H1 (cell line): ENCODE results near the gene MTCL3.

Source experiments
- CTCF ChIA-PET: fragments of 300-600 bp; sonication (Branson Sonifier 250); formaldehyde crosslinking; loops from one replicate; lab custom pipeline; 2021; ENCODE audit not compliant: partially characterized antibody; lab: Charles Lee
- POLR2A ChIA-PET: fragments of 300-600 bp; sonication (Branson Sonifier 250); formaldehyde crosslinking; loops from one replicate; lab custom pipeline; 2021; ENCODE audit warnings: inconsistent platforms; ENCODE audit not compliant: partially characterized antibody; lab: Charles Lee
- DNase-seq, 2 experiments: peaks; one replicate each; pipeline versions ENCODE4 v3.0.0 to v3.0.0-alpha.2; 2010 to 2022; ENCODE audit warnings: low spot score in 2 of 2, low read depth in 1 of 2, mixed read lengths in 1 of 2
- FAIRE-seq: peaks from 2 replicates; lab custom pipeline; 2011; peaks lifted over from hg19 to GRCh38; lab: Jason Lieb, UNC
- H2AFZ ChIP-seq: 2 replicates; pipeline ENCODE4 v1.8.1; 2012; ENCODE audit warnings: low read length, inconsistent platforms
- H2AK5ac ChIP-seq: 2 replicates; pipeline ENCODE4 v1.6.1; 2013; ENCODE audit warnings: low read depth, low read length
- H2BK120ac ChIP-seq: replicated peaks from 2 replicates; pipeline ENCODE3; 2013; ENCODE audit warnings: low read depth, low read length, inconsistent platforms
- H2BK12ac ChIP-seq: 2 replicates; pipeline ENCODE4 v1.6.1; 2013; ENCODE audit warnings: low read depth, low read length
- H2BK15ac ChIP-seq: 2 replicates; pipeline ENCODE4 v1.6.1; 2013; ENCODE audit warnings: low read length
- H2BK20ac ChIP-seq: 2 replicates; pipeline ENCODE4 v1.6.1; 2013; ENCODE audit warnings: low read length
- H2BK5ac ChIP-seq: 2 replicates; pipeline ENCODE4 v1.6.1; 2013; ENCODE audit warnings: low read depth, low read length
- H3K14ac ChIP-seq: 2 replicates; pipeline ENCODE4 v1.6.1; 2013; ENCODE audit warnings: inconsistent platforms; ENCODE audit not compliant: insufficient read length
- H3K18ac ChIP-seq: 2 replicates; pipeline ENCODE4 v1.6.1; 2013; ENCODE audit warnings: low read length; ENCODE audit errors: extremely low read depth
- H3K23ac ChIP-seq: 2 replicates; pipeline ENCODE4 v1.6.1; 2013; ENCODE audit warnings: inconsistent platforms; ENCODE audit not compliant: insufficient read length
- H3K23me2 ChIP-seq: 2 replicates; pipeline ENCODE4 v1.6.1; 2013; ENCODE audit warnings: low read depth, low read length
- H3K27ac ChIP-seq: 2 replicates; pipeline ENCODE4 v1.6.1; 2011; ENCODE audit warnings: low read depth, low read length, inconsistent platforms
- H3K27me3 ChIP-seq, 4 experiments: replicated peaks in 1 of 4; 1 replicate in 1 of 4; 2 replicates in 3 of 4; pipeline versions ENCODE4 v1.6.1 to v1.8.1; 2011 to 2013; ENCODE audit warnings: low read length in 3 of 4, mild to moderate bottlenecking in 3 of 4, inconsistent platforms in 2 of 4, mixed read lengths in 2 of 4, moderate library complexity in 1 of 4; ENCODE audit not compliant: control insufficient read depth in 3 of 4, insufficient read depth in 3 of 4; ENCODE audit errors: extremely low read depth in 1 of 4
- H3K36me3 ChIP-seq, 4 experiments: 2 replicates each; pipeline versions ENCODE4 v1.6.1 to v1.8.1; 2011 to 2013; ENCODE audit warnings: mild to moderate bottlenecking in 4 of 4, low read length in 3 of 4, moderate library complexity in 2 of 4, control low read depth in 1 of 4, inconsistent platforms in 1 of 4; ENCODE audit not compliant: insufficient read depth in 4 of 4, control insufficient read depth in 2 of 4
- H3K4ac ChIP-seq: replicated peaks from 2 replicates; pipeline ENCODE3; 2013; ENCODE audit warnings: low read length, low read depth, mixed read lengths, inconsistent platforms; ENCODE audit not compliant: insufficient read length
- H3K4me1 ChIP-seq, 4 experiments: replicated peaks in 1 of 4; 1 replicate in 1 of 4; 2 replicates in 3 of 4; pipeline versions ENCODE4 v1.6.1 to v1.8.1; 2011 to 2013; ENCODE audit warnings: low read length in 3 of 4, inconsistent platforms in 2 of 4, mixed read lengths in 1 of 4; ENCODE audit not compliant: insufficient read depth in 4 of 4, control insufficient read depth in 3 of 4
- H3K4me2 ChIP-seq, 2 experiments: 2 replicates each; pipeline versions ENCODE4 v1.6.1 to v1.8.1; 2011 to 2013; ENCODE audit warnings: low read depth in 2 of 2, low read length in 2 of 2, control low read depth in 1 of 2, inconsistent platforms in 1 of 2, mild to moderate bottlenecking in 1 of 2; ENCODE audit not compliant: insufficient read depth in 1 of 2
- H3K4me3 ChIP-seq, 4 experiments: fragments of 200-600, 300-600 bp in 1 of 4; sonication (generic), shearing (Covaris generic), sonication (Bioruptor Twin) in 1 of 4; 2 replicates each; pipeline versions ENCODE4 v1.5.1 to v1.8.1; 2011 to 2016; ENCODE audit warnings: low read length in 4 of 4, low read depth in 3 of 4, control low read depth in 2 of 4, inconsistent platforms in 2 of 4, mild to moderate bottlenecking in 2 of 4, mixed read lengths in 1 of 4, moderate library complexity in 1 of 4; ENCODE audit not compliant: insufficient read depth in 2 of 4; ENCODE audit errors: extremely low read depth in 1 of 4
- H3K56ac ChIP-seq: replicated peaks from 2 replicates; pipeline ENCODE3; 2013; ENCODE audit warnings: low read depth, mild to moderate bottlenecking, mixed read lengths, low read length, inconsistent platforms; ENCODE audit not compliant: insufficient read length
- H3K79me1 ChIP-seq: 2 replicates; pipeline ENCODE4 v1.6.1; 2013; ENCODE audit warnings: low read depth, low read length, control low read depth
- H3K79me2 ChIP-seq, 2 experiments: 2 replicates each; pipeline versions ENCODE4 v1.6.1 to v1.8.1; 2012 to 2013; ENCODE audit warnings: low read length in 2 of 2, mild to moderate bottlenecking in 2 of 2, inconsistent platforms in 1 of 2; ENCODE audit not compliant: insufficient read depth in 2 of 2, control insufficient read depth in 1 of 2
- H3K9ac ChIP-seq, 4 experiments: replicated peaks in 1 of 4; 1 replicate in 1 of 4; 2 replicates in 3 of 4; pipeline versions ENCODE4 v1.6.1 to v1.8.1; 2011 to 2013; ENCODE audit warnings: low read depth in 3 of 4, low read length in 3 of 4, control low read depth in 2 of 4, mild to moderate bottlenecking in 2 of 4, moderate library complexity in 2 of 4, inconsistent platforms in 1 of 4; ENCODE audit errors: extremely low read depth in 1 of 4
- H3K9me3 ChIP-seq, 2 experiments: 2 replicates each; pipeline versions ENCODE4 v1.6.1 to v1.8.1; 2012 to 2013; ENCODE audit warnings: mild to moderate bottlenecking in 2 of 2, moderate library complexity in 2 of 2, control low read depth in 1 of 2, inconsistent platforms in 1 of 2, low read depth in 1 of 2, low read length in 1 of 2, mixed read lengths in 1 of 2; ENCODE audit not compliant: insufficient read depth in 2 of 2
- H4K20me1 ChIP-seq, 2 experiments: replicated peaks in 1 of 2; 2 replicates each; pipeline versions ENCODE3 to v1.8.1; 2011 to 2013; ENCODE audit warnings: inconsistent platforms in 2 of 2, low read length in 2 of 2, mild to moderate bottlenecking in 1 of 2; ENCODE audit not compliant: insufficient read depth in 2 of 2, control insufficient read depth in 1 of 2
- H4K5ac ChIP-seq: 2 replicates; pipeline ENCODE4 v1.6.1; 2013; ENCODE audit warnings: low read length, low read depth, mixed read lengths, inconsistent platforms; ENCODE audit not compliant: insufficient read length
- H4K8ac ChIP-seq: 2 replicates; pipeline ENCODE4 v1.8.0; 2013; ENCODE audit warnings: mild to moderate bottlenecking, moderate library complexity, low read length, inconsistent platforms; ENCODE audit not compliant: insufficient read depth; ENCODE audit errors: extremely low read depth
- H4K91ac ChIP-seq: replicated peaks from 2 replicates; pipeline ENCODE3; 2013; ENCODE audit warnings: low read length, mixed read lengths, inconsistent platforms; ENCODE audit not compliant: insufficient read length
- BRCA1 ChIP-seq: IDR thresholded peaks from 2 replicates; pipeline ENCODE4 v1.6.1; 2012; ENCODE audit warnings: low read depth, low read length, improper control_type of control experiment
- CBX5 ChIP-seq: fragments of 300-800, 300-1000 bp; sonication (generic); IDR thresholded peaks from 2 replicates; pipeline ENCODE4 v1.7.1; 2016; ENCODE audit warnings: antibody characterized with exemption, low read length, low read depth
- SAP30 ChIP-seq: fragments of 300-600 bp; sonication (generic); IDR thresholded peaks from 2 replicates; pipeline ENCODE4 v1.7.1; 2012; ENCODE audit warnings: low read length, moderate library complexity, mild to moderate bottlenecking, inconsistent platforms; ENCODE audit not compliant: insufficient read depth, insufficient replicate concordance
- SIX5 ChIP-seq: IDR thresholded peaks from 2 replicates; pipeline ENCODE4 v1.6.1; 2011; ENCODE audit warnings: mild to moderate bottlenecking, low read depth, low read length
- TAF7 ChIP-seq: optimal IDR thresholded peaks from 2 replicates; pipeline ENCODE3; 2011; ENCODE audit warnings: low read depth, mild to moderate bottlenecking, inconsistent platforms, low read length, moderate library complexity, borderline replicate concordance
- WGBS, 2 experiments: shearing (Covaris generic) in 1 of 2; methylation state at CpG; one replicate each; pipeline versions ENCODE4 v1.1.6 to v1.1.7; 2013 to 2015; ENCODE audit warnings: low lambda C conversion rate in 2 of 2, mixed read lengths in 2 of 2, inconsistent platforms in 1 of 2, low coverage in 1 of 2, missing lambda C conversion rate in 1 of 2; ENCODE audit not compliant: insufficient replicate concordance in 2 of 2, insufficient coverage in 1 of 2, insufficient read length in 1 of 2; ENCODE audit errors: extremely low coverage in 1 of 2, missing lambda C conversion rate in 1 of 2; 5-methylcytosine and 5-hydroxymethylcytosine counted together

The MTCL3 gene

DNA sequence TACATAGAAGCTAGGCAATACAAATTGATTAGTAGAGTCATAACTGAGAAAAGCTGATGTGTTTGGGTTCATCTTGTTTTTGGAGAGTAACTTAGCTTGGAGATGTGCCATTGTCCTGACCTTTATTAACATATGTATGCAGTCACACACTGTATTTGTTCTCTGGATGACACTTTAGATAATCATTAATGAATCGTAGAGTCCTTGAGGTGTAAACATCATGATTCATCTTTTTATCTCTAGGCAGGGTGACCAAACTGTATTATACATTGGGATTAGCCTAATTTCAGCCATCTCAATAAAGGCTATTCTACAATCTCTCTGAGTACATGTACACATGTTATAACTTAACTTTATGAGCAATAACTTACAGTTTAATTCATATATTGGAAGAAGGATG is 3.6 kb upstream of the MTCL3 start:
- no peak overlapping the region for H2BK120ac ChIP-seq
- DNase-seq = no peak
- no peaks in the 10 kb centered on the region for H4K20me1 ChIP-seq
- no peak for TF ChIP-seq TAF7
- no peak for TF ChIP-seq SIX5
- no peak for TF ChIP-seq CBX5
- no peak for TF ChIP-seq SAP30
- TF ChIP-seq BRCA1 = no peak
- no peaks in the 10 kb centered on the region for H3K9me3 ChIP-seq
- H3K27ac ChIP-seq = no peak overlapping the region
- H3K27me3 ChIP-seq = no peaks in the 10 kb centered on the region
- no peaks in the 10 kb centered on the region for H3K36me3 ChIP-seq
- no peak overlapping the region for H3K4ac ChIP-seq
- FAIRE-seq = no peak
- ChIA-PET CTCF (interaction anchor here (2.1 kb wide), 1 partner anchor 16 kb away, joined by 7 read pairs; no protein-coding TSS in a partner anchor), POLR2A (no interaction called here)
- no peaks in the 10 kb centered on the region for H3K79me1 ChIP-seq
- H3K23ac ChIP-seq = no peak overlapping the region
- H3K56ac ChIP-seq = no peak overlapping the region
- H2AFZ ChIP-seq = no peak overlapping the region
- no peak overlapping the region for H2AK5ac ChIP-seq
- no peak overlapping the region for H2BK15ac ChIP-seq
- H3K4me3 ChIP-seq = no peak overlapping the region
- no peak overlapping the region for H2BK5ac ChIP-seq
- no peak overlapping the region for H3K4me2 ChIP-seq
- peaks cover 5% of the 10 kb centered on the region; the same call in 1 of the 2 replicates for H3K23me2 ChIP-seq
- H4K8ac ChIP-seq = no peak overlapping the region
- WGBS, 2 experiments = 90% methylated on average over 1 of the region's 1 CpG; no CpG with 5 or more reads in 1 of the 2 experiments
- no peak overlapping the region for H3K9ac ChIP-seq
- H4K91ac ChIP-seq = no peak overlapping the region
- peaks cover 0 to 4% of the 10 kb centered on the region in 2 experiments; a peak in 1 of 4 replicates for H3K79me2 ChIP-seq
- H2BK12ac ChIP-seq = no peak overlapping the region
- no peak overlapping the region for H3K18ac ChIP-seq
- H2BK20ac ChIP-seq = no peak overlapping the region
- peaks cover 0 to 6% (median 0%) of the 10 kb centered on the region in 4 experiments; a peak in 3 of 7 replicates for H3K4me1 ChIP-seq
- H3K14ac ChIP-seq = no peak overlapping the region
- no peak overlapping the region for H4K5ac ChIP-seq
